KMS-11 (cell line): ENCODE measurements around the gene OR7A17.

Experiments used
- H2AFZ ChIP-seq: fragments of 200-600 bp; sonication (generic); 2 replicates; pipeline ENCODE4 v1.6.1; 2016; ENCODE audit warnings: antibody characterized with exemption, mixed run types, low read depth
- H3K27ac ChIP-seq: fragments of 200-600 bp; sonication (generic); 2 replicates; pipeline ENCODE4 v1.6.1; 2016; ENCODE audit warnings: mild to moderate bottlenecking, mixed run types
- H3K27me3 ChIP-seq: fragments of 200-600 bp; sonication (generic); 2 replicates; pipeline ENCODE4 v1.6.1; 2017; ENCODE audit warnings: mild to moderate bottlenecking, low read depth, mixed run types, moderate library complexity; ENCODE audit not compliant: insufficient read depth
- H3K36me3 ChIP-seq: fragments of 200-600 bp; sonication (generic); 2 replicates; pipeline ENCODE4 v1.6.1; 2017; ENCODE audit warnings: mild to moderate bottlenecking, mixed run types; ENCODE audit not compliant: insufficient read depth
- H3K4me1 ChIP-seq: fragments of 200-600 bp; sonication (generic); 2 replicates; pipeline ENCODE4 v1.6.1; 2016; ENCODE audit warnings: mild to moderate bottlenecking, low read depth, mixed run types; ENCODE audit not compliant: poor library complexity, severe bottlenecking
- H3K4me2 ChIP-seq: fragments of 200-600 bp; sonication (generic); 2 replicates; pipeline ENCODE4 v1.7.0; 2016; ENCODE audit warnings: mild to moderate bottlenecking, mixed run types
- H3K4me3 ChIP-seq: fragments of 200-600 bp; sonication (generic); IDR thresholded peaks from 2 replicates; pipeline ENCODE4 v1.6.1; 2017; ENCODE audit warnings: low read depth, low read length, mixed read lengths; ENCODE audit not compliant: insufficient read depth
- H3K79me2 ChIP-seq: fragments of 200-600 bp; sonication (generic); 2 replicates; pipeline ENCODE4 v1.6.1; 2016; ENCODE audit warnings: low read depth, mixed run types; ENCODE audit not compliant: insufficient read depth
- H3K9ac ChIP-seq: fragments of 200-600 bp; sonication (generic); 2 replicates; pipeline ENCODE4 v1.6.1; 2016; ENCODE audit warnings: mild to moderate bottlenecking, mixed run types
- H4K20me1 ChIP-seq: fragments of 200-600 bp; sonication (generic); 2 replicates; pipeline ENCODE4 v1.6.1; 2016; ENCODE audit warnings: mild to moderate bottlenecking, mixed run types; ENCODE audit not compliant: insufficient read depth
- CTCF ChIP-seq: fragments of 200-600 bp; sonication (generic); conservative IDR thresholded peaks from 2 replicates; pipeline ENCODE4 v1.6.1; 2017; ENCODE audit warnings: low read depth, mild to moderate bottlenecking, antibody characterized with exemption, low read length, moderate library complexity, mixed read lengths

Gene OR7A17

GRCh38 chr19:14843169-14843568, 42.8 kb downstream of the OR7A17 start:
- Histone ChIP-seq H3K27me3 (peaks cover 7% of the 10 kb centered on the region), H4K20me1 (no peaks in the 10 kb centered on the region), H3K27ac (no peak overlapping the region), H3K36me3 (no peaks in the 10 kb centered on the region), H3K9ac (no peak overlapping the region), H3K4me1 (no peaks in the 10 kb centered on the region), H3K4me3 (no peak overlapping the region), H3K4me2 (no peak overlapping the region), H3K79me2 (no peaks in the 10 kb centered on the region), H2AFZ (no peak overlapping the region)
- TF ChIP-seq CTCF: no peak

- Histone ChIP-seq H3K4me2 (no peak overlapping the region), H3K36me3 (no peaks in the 10 kb centered on the region), H3K27ac (no peak overlapping the region), H4K20me1 (no peaks in the 10 kb centered on the region), H3K4me1 (no peaks in the 10 kb centered on the region), H3K27me3 (peaks cover 8% of the 10 kb centered on the region), H2AFZ (no peak overlapping the region), H3K79me2 (no peaks in the 10 kb centered on the region), H3K9ac (no peak overlapping the region), H3K4me3 (no peak overlapping the region)
- no peak for TF ChIP-seq CTCF
These were observed 45.7 kb downstream of the OR7A17 start for GRCh38 chr19:14840206-14840605.

GRCh38 chr19:14837391-14837790, 48.5 kb downstream of the OR7A17 start:
- Histone ChIP-seq H4K20me1 (no peaks in the 10 kb centered on the region), H3K4me1 (no peaks in the 10 kb centered on the region), H2AFZ (no peak overlapping the region), H3K9ac (no peak overlapping the region), H3K4me3 (no peak overlapping the region), H3K27ac (no peak overlapping the region), H3K4me2 (no peak overlapping the region), H3K79me2 (no peaks in the 10 kb centered on the region), H3K36me3 (no peaks in the 10 kb centered on the region), H3K27me3 (peaks cover 8% of the 10 kb centered on the region)
- no peak for TF ChIP-seq CTCF

GRCh38 chr19:14835011-14835410, 50.9 kb downstream of the OR7A17 start, which contains the start of the genes OR7A5 and OR7C1:
TSS of gene OR7A5 (minus strand) at chr19:14835185. CDS start at chr19:14828241, 6,944 bp downstream.
TSS of gene OR7C1 (minus strand) at chr19:14835185. CDS start at chr19:14800136, 35,049 bp downstream.
- Histone ChIP-seq H3K4me2 (no peak within 1 kb of the TSS), H3K27ac (no peak within 1 kb of the TSS), H3K4me3 (no peak within 1 kb of the TSS), H3K36me3 (no peaks in the 10 kb centered on the region), H3K27me3 (peaks cover 8% of the 10 kb centered on the region), H2AFZ (no peak within 1 kb of the TSS), H3K4me1 (no peaks in the 10 kb centered on the region), H3K79me2 (no peaks in the 10 kb centered on the region), H4K20me1 (no peaks in the 10 kb centered on the region), H3K9ac (no peak within 1 kb of the TSS)
- no peak for TF ChIP-seq CTCF
